HepG2 (cell line): ENCODE results near the gene HAP1.

ENCODE experiments used
- BRCA1 ChIP-seq: sonication (generic); formaldehyde crosslinking; IDR thresholded peaks from 2 replicates; pipeline ENCODE4 v1.4.0; 2020; ENCODE audit warnings: missing genetic modification reagents
- CHD2 ChIP-seq: IDR thresholded peaks from 2 replicates; pipeline ENCODE4 v1.6.1; 2011; ENCODE audit warnings: low read depth, low read length, improper control_type of control experiment
- ELF1 ChIP-seq: sonication (generic); formaldehyde crosslinking; IDR thresholded peaks from 2 replicates; pipeline ENCODE4 v1.4.0; 2020; ENCODE audit warnings: missing genetic modification reagents
- MEIS2 ChIP-seq: sonication (generic); formaldehyde crosslinking; IDR thresholded peaks from 2 replicates; pipeline ENCODE4 v1.9.0; 2021; ENCODE audit warnings: mild to moderate bottlenecking, missing genetic modification reagents
- PHB2 ChIP-seq: fragments of 450-650 bp; IDR thresholded peaks from 2 replicates; pipeline ENCODE4 v1.6.1; 2018; ENCODE audit not compliant: partially characterized antibody
- POLR2AphosphoS5 ChIP-seq: IDR thresholded peaks from 2 replicates; pipeline ENCODE4 v1.6.1; 2012; ENCODE audit warnings: low read depth, low read length
- SETDB1 ChIP-seq: sonication (generic); formaldehyde crosslinking; IDR thresholded peaks from 2 replicates; pipeline ENCODE4 v1.5.1; 2020; ENCODE audit warnings: missing genetic modification reagents, mild to moderate bottlenecking, borderline replicate concordance
- ZNF263 ChIP-seq: sonication (generic); formaldehyde crosslinking; IDR thresholded peaks from 2 replicates; pipeline ENCODE4 v1.4.0; 2020; ENCODE audit warnings: missing genetic modification reagents
- ZNF549 ChIP-seq: sonication (generic); formaldehyde crosslinking; IDR thresholded peaks from 2 replicates; pipeline ENCODE4 v1.5.0; 2020; ENCODE audit warnings: missing genetic modification reagents
- ZSCAN25 ChIP-seq: sonication (generic); formaldehyde crosslinking; IDR thresholded peaks from 2 replicates; pipeline ENCODE4 v1.8.0; 2022; ENCODE audit warnings: mild to moderate bottlenecking, missing genetic modification reagents
- TF ChIP-seq, protein P1 (sequence below): sonication (generic); formaldehyde crosslinking; IDR thresholded peaks from 2 replicates; pipeline ENCODE4 v1.5.0; 2020; ENCODE audit warnings: mild to moderate bottlenecking, missing genetic modification reagents, moderate library complexity
- TF ChIP-seq, protein P2 (sequence below): sonication (generic); formaldehyde crosslinking; IDR thresholded peaks from 2 replicates; pipeline ENCODE4 v1.4.0; 2020; ENCODE audit warnings: missing genetic modification reagents
- TF ChIP-seq, protein P3 (sequence below), 2 experiments: IDR thresholded peaks; 2 replicates each; pipeline ENCODE4 v1.6.1; 2011 to 2012; ENCODE audit warnings: low read length in 2 of 2, borderline replicate concordance in 1 of 2, low read depth in 1 of 2, mild to moderate bottlenecking in 1 of 2, moderate library complexity in 1 of 2

DNA sequence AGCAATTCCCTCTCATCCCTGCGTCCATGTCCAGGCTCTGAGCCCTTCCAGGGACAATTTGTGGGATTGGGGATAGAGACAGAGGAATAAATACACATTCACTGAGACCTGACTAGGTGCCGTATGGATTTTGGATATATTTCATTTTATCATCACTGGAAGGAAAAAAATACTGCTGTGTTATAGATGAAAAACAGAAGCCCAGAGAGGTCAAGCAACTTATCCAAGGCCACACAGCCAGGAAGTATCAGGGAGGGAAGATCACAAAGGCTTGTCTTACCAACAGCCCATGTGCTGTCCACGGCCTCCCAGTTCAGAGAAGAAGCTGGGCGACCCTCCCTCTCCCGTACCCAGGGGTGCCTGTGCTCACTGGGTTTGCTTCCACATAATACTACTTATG is 6.1 kb upstream of the HAP1 start:
- TF ChIP-seq ZNF549 (CRISPR knock-in tag), result no peak
- no peak for TF ChIP-seq PHB2
- TF ChIP-seq, protein P1, sequence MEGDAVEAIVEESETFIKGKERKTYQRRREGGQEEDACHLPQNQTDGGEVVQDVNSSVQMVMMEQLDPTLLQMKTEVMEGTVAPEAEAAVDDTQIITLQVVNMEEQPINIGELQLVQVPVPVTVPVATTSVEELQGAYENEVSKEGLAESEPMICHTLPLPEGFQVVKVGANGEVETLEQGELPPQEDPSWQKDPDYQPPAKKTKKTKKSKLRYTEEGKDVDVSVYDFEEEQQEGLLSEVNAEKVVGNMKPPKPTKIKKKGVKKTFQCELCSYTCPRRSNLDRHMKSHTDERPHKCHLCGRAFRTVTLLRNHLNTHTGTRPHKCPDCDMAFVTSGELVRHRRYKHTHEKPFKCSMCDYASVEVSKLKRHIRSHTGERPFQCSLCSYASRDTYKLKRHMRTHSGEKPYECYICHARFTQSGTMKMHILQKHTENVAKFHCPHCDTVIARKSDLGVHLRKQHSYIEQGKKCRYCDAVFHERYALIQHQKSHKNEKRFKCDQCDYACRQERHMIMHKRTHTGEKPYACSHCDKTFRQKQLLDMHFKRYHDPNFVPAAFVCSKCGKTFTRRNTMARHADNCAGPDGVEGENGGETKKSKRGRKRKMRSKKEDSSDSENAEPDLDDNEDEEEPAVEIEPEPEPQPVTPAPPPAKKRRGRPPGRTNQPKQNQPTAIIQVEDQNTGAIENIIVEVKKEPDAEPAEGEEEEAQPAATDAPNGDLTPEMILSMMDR (CRISPR knock-in tag), result no peak
- no peak for TF ChIP-seq CHD2
- no peak for TF ChIP-seq ZNF263 (CRISPR knock-in tag)
- TF ChIP-seq, protein P2, sequence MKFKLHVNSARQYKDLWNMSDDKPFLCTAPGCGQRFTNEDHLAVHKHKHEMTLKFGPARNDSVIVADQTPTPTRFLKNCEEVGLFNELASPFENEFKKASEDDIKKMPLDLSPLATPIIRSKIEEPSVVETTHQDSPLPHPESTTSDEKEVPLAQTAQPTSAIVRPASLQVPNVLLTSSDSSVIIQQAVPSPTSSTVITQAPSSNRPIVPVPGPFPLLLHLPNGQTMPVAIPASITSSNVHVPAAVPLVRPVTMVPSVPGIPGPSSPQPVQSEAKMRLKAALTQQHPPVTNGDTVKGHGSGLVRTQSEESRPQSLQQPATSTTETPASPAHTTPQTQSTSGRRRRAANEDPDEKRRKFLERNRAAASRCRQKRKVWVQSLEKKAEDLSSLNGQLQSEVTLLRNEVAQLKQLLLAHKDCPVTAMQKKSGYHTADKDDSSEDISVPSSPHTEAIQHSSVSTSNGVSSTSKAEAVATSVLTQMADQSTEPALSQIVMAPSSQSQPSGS (CRISPR knock-in tag), result no peak
- no peak for TF ChIP-seq ZSCAN25 (CRISPR knock-in tag)
- TF ChIP-seq MEIS2 (CRISPR knock-in tag), result no peak
- TF ChIP-seq, protein P3, sequence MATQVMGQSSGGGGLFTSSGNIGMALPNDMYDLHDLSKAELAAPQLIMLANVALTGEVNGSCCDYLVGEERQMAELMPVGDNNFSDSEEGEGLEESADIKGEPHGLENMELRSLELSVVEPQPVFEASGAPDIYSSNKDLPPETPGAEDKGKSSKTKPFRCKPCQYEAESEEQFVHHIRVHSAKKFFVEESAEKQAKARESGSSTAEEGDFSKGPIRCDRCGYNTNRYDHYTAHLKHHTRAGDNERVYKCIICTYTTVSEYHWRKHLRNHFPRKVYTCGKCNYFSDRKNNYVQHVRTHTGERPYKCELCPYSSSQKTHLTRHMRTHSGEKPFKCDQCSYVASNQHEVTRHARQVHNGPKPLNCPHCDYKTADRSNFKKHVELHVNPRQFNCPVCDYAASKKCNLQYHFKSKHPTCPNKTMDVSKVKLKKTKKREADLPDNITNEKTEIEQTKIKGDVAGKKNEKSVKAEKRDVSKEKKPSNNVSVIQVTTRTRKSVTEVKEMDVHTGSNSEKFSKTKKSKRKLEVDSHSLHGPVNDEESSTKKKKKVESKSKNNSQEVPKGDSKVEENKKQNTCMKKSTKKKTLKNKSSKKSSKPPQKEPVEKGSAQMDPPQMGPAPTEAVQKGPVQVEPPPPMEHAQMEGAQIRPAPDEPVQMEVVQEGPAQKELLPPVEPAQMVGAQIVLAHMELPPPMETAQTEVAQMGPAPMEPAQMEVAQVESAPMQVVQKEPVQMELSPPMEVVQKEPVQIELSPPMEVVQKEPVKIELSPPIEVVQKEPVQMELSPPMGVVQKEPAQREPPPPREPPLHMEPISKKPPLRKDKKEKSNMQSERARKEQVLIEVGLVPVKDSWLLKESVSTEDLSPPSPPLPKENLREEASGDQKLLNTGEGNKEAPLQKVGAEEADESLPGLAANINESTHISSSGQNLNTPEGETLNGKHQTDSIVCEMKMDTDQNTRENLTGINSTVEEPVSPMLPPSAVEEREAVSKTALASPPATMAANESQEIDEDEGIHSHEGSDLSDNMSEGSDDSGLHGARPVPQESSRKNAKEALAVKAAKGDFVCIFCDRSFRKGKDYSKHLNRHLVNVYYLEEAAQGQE (IDR thresholded peaks at IDR 0.05; ENCODE audit: borderline replicate concordance in 1 of 2, low read depth in 1 of 2, low read length in 2 of 2), result no peak
- no peak for TF ChIP-seq SETDB1 (CRISPR knock-in tag)
- TF ChIP-seq POLR2AphosphoS5, result no peak
- no peak for TF ChIP-seq BRCA1
- no peak for TF ChIP-seq ELF1 (CRISPR knock-in tag)
